ENCODE data around the gene PRKAG3.

PRKAG3 gene

DNA sequence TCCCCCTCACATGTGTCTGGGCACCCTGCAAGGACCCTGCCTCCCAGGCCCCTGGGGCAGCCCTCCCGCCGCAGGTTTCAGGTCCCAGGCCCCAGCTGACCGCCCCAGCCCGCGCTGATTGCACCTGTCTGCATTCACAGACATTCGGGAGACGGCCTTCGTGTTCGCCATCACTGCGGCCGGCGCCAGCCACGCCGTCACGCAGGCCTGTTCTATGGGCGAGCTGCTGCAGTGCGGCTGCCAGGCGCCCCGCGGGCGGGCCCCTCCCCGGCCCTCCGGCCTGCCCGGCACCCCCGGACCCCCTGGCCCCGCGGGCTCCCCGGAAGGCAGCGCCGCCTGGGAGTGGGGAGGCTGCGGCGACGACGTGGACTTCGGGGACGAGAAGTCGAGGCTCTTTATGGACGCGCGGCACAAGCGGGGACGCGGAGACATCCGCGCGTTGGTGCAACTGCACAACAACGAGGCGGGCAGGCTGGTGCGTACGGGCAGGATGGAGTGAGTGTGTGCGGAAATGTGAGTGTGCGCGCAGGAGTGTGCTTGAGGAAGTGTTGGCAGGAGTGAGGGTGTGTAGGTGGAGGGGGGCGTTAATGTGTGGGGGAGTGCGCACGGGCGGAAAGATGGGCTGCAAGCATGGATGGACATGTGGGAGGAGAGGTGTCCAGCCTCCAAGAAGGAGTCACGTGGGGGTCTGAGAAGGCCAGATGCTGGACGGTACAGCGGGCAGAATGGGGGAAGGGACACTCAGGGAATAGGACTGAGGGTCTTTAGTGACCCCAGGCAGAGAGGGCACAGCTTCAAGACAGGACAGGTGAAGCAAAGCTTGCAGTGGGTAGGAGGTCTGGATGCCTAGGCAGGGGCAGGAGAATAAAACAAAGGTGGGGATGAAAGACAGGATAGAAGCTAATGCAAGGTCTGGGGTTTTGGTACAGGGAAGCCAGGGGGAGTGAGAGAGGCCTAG is 40.0 kb upstream of the PRKAG3 start:
- H3K4me3 ChIP-seq (ENCODE audit: low read depth, low read length), result no peak overlapping the region
- TF ChIP-seq, protein P1, sequence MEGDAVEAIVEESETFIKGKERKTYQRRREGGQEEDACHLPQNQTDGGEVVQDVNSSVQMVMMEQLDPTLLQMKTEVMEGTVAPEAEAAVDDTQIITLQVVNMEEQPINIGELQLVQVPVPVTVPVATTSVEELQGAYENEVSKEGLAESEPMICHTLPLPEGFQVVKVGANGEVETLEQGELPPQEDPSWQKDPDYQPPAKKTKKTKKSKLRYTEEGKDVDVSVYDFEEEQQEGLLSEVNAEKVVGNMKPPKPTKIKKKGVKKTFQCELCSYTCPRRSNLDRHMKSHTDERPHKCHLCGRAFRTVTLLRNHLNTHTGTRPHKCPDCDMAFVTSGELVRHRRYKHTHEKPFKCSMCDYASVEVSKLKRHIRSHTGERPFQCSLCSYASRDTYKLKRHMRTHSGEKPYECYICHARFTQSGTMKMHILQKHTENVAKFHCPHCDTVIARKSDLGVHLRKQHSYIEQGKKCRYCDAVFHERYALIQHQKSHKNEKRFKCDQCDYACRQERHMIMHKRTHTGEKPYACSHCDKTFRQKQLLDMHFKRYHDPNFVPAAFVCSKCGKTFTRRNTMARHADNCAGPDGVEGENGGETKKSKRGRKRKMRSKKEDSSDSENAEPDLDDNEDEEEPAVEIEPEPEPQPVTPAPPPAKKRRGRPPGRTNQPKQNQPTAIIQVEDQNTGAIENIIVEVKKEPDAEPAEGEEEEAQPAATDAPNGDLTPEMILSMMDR (IDR thresholded peaks at IDR 0.05; ENCODE audit: borderline replicate concordance, insufficient read depth, low read depth, low read length), result no peak

DNA sequence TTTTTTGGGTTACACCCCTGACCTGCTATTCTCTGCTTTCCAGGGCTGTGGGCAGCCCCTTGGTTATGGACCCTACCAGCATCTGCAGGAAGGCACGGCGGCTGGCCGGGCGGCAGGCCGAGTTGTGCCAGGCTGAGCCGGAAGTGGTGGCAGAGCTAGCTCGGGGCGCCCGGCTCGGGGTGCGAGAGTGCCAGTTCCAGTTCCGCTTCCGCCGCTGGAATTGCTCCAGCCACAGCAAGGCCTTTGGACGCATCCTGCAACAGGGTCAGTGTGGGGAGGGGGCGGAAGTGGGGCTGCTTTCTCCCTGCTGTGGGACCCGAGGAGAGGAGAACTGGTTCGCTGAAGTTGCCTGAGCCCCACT is 39.4 kb upstream of the PRKAG3 start:
- TF ChIP-seq, protein P1 (IDR thresholded peaks at IDR 0.05; ENCODE audit: borderline replicate concordance, insufficient read depth, low read depth, low read length), result no peak
- no peak overlapping the region for H3K4me3 ChIP-seq (ENCODE audit: low read depth, low read length)

DNA sequence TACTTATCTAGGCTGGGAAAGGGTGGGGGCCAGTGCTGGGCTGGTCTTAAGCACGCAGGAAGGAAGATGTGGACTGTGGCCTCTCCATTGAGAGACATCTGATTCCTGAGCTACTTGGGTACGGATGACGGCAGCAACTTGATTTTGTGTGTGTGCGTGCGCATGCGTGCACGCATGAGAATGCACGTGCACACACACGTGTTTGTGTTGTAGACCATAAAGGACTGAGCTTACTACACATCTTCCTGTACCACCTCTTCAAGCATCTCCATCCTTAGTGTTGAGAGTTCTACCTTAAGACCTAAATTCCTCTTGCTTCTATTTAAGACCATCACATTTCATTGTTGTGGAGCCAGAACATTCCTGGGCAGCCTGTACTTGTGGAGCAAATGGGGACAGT is 37.5 kb upstream of the PRKAG3 start:
- H3K4me3 ChIP-seq (ENCODE audit: low read depth, low read length), result no peak overlapping the region
- TF ChIP-seq, protein P1 (IDR thresholded peaks at IDR 0.05; ENCODE audit: borderline replicate concordance, insufficient read depth, low read depth, low read length), result no peak

DNA sequence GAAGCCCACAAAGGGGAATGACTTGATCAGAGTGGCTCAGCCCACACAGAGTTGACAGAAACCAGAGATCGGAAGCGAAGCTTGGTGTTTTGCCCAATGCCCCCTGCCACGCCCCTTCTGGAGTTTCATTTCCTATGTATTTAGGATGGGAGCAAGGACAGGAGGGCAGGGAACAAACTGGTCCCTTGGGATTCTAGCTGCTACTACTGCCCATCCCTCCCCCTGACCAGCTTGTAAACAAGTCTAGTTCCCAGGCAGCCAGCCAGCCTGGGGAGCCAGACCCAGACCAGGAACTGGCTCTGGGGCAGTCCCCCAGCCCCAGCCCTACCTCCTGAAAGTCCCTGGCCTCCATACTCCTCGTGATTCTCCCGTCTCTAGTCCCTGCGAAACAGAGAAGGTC is 36.3 kb upstream of the PRKAG3 start:
- no peak overlapping the region for H3K4me3 ChIP-seq (ENCODE audit: low read depth, low read length)
- TF ChIP-seq, protein P1 (IDR thresholded peaks at IDR 0.05; ENCODE audit: borderline replicate concordance, insufficient read depth, low read depth, low read length), result no peak

DNA sequence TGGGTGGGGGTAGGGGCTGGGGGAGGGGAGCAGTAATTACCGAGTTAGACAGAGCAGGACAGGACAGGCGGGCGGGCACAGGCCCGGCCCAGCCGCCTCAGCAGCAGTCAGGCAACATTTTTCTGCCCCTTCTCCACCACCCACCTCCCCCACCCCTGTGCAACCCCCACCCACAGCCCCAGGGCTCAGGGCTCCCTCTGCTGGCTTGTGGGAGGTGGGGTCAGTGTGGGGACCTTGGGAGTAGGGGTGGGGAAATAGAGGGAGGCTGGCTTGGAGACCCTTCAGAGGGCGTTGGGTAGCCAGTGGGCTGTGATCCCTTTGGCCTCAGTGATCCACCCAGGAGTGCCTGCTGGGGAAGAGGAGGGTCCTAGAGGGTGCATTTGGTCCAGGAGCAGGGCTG is 34.4 kb upstream of the PRKAG3 start:
- TF ChIP-seq, protein P1 (IDR thresholded peaks at IDR 0.05; ENCODE audit: borderline replicate concordance, insufficient read depth, low read depth, low read length), result no peak
- no peak overlapping the region for H3K4me3 ChIP-seq (ENCODE audit: low read depth, low read length)

DNA sequence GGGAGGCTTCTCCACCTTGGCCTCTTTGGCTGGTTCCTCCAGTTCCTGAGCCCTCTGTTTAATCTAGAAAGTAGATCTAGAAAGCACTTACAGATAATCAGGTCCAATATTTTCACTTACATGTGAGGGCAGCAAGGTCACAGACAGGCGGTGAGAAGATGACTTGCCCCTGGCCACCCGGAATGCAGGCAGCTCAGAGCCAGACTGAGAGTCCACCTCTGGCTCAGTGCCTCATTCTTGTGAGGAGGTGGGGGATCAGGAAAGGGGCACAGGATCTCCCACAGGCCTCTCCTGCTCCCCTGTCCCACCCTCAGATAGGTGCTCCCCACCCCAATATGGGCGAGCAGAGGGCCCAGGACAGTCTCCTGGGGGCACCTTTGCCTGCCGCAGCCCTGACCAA is 33.8 kb upstream of the PRKAG3 start:
- TF ChIP-seq, protein P1 (IDR thresholded peaks at IDR 0.05; ENCODE audit: borderline replicate concordance, insufficient read depth, low read depth, low read length), result no peak

DNA sequence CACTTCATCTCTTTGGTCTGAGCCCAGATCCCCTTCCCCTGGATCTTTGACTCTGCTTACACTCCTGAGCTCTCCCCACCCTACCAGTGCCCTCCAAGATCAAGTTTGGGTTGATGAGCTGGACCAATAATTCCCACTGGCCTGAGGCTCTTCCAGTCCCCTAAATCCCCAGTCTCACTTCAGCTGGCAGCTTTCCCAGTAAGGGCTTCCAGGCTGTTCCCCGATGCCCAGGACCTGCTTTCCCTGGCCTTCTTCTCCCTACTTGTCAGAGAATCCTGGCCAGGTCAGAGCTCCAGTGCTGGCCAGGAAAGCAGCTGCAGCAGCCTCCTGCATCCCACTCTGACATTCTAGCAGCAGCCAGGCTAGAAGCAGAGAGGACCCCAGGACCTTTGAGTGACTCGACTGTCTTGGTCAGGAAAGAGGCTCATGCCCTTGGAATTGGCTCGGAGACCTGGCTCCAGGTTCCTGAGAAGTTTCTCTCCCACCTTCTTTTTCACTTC is 31.5 kb upstream of the PRKAG3 start:
- TF ChIP-seq, protein P1 (IDR thresholded peaks at IDR 0.05; ENCODE audit: borderline replicate concordance, insufficient read depth, low read depth, low read length), result no peak

More for the DNA sequence above, 33.8 kb upstream of the PRKAG3 start:
- no peak overlapping the region for H3K4me3 ChIP-seq (ENCODE audit: low read depth, low read length)

More for the DNA sequence above, 31.5 kb upstream of the PRKAG3 start:
- H3K4me3 ChIP-seq (ENCODE audit: low read depth, low read length), result no peak overlapping the region
